HFFc6 (cell line): ENCODE measurements around the gene MYD88. TPM values are rescaled to one million over a fixed set of nuclear protein-coding genes. Genes with fewer than 3 reads are reported as not detected.

Experiments used
- DNase-seq: peaks from one replicate; pipeline ENCODE4 v3.0.0-alpha.2; 2018
- H3K27ac Mint-ChIP-seq: 2 replicates; pipeline ENCODE4 v1.8.0; 2020; ENCODE audit warnings: mild to moderate bottlenecking, mixed read lengths
- H3K27me3 Mint-ChIP-seq: 2 replicates; pipeline ENCODE4 v1.8.0; 2021; ENCODE audit warnings: mild to moderate bottlenecking, moderate library complexity, mixed read lengths; ENCODE audit not compliant: insufficient read depth
- H3K36me3 Mint-ChIP-seq: 2 replicates; pipeline ENCODE4 v1.8.0; 2021; ENCODE audit warnings: low read depth, mixed read lengths
- H3K4me1 Mint-ChIP-seq: 2 replicates; pipeline ENCODE4 v1.8.0; 2020; ENCODE audit warnings: low read depth, mixed read lengths
- H3K4me3 Mint-ChIP-seq: 2 replicates; pipeline ENCODE4 v1.8.0; 2020; ENCODE audit warnings: mild to moderate bottlenecking, moderate library complexity, mixed read lengths
- H3K9me3 Mint-ChIP-seq: 2 replicates; pipeline ENCODE4 v1.8.0; 2020; ENCODE audit warnings: mild to moderate bottlenecking, mixed read lengths
- total RNA-seq, 6 experiments: library from RNA; stranded (reverse); fragmentation: NEBNext Ultra II Directional; extraction: Animal tissue kit (Norgen Biotek cat#: 25700); gene quantifications; 2 replicates in 1 of 6; 3 replicates in 5 of 6; pipeline ENCODE4 v1.2.3, GENCODE V29; 2021
- TF ChIP-seq, protein P1 (sequence below): fragments of 200-600 bp; sonication (generic); IDR thresholded peaks from 2 replicates; pipeline ENCODE4 v1.5.0; 2021; ENCODE audit warnings: antibody characterized with exemption, mild to moderate bottlenecking

MYD88 gene
- total RNA-seq, 6 experiments from 2014 or later: 25.1 to 31.9 (median 28.4) TPM

DNA sequence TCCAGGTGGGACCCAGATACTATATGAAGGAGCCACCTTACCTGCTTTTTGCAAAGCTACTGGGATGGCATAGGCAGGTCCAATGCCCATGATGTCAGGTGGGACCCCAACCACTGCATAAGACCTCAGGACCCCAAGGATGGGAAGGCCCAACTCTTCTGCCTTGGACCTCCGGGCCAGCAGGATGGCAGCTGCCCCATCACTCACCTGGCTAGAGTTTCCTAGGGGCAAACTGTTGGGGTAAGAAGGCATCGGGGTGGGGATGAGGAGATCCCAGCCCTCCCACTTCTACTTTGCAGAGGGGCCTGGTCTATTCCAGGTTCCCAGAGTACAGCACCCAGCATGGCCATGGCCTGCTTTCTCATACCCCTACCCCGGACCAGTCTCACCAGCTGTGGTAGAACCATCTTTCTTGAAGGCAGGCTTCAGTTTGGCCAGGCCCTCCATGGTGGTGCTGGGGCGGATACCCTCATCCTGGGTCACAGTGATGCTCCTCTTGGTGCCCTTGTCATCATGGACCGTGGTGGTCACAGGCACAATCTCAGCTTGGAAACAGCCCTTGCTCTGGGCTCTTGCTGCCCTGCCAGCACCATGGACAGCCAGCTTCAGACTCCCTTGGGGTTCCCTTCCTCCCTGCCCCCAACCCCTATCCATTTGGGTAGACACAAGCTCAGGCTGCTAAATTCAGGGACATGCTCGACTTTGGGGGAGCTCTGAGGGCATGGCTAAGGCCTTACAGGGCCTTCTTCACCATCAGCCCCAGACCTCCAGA, 12.2 kb upstream of the MYD88 start:
- TF ChIP-seq, protein P1, sequence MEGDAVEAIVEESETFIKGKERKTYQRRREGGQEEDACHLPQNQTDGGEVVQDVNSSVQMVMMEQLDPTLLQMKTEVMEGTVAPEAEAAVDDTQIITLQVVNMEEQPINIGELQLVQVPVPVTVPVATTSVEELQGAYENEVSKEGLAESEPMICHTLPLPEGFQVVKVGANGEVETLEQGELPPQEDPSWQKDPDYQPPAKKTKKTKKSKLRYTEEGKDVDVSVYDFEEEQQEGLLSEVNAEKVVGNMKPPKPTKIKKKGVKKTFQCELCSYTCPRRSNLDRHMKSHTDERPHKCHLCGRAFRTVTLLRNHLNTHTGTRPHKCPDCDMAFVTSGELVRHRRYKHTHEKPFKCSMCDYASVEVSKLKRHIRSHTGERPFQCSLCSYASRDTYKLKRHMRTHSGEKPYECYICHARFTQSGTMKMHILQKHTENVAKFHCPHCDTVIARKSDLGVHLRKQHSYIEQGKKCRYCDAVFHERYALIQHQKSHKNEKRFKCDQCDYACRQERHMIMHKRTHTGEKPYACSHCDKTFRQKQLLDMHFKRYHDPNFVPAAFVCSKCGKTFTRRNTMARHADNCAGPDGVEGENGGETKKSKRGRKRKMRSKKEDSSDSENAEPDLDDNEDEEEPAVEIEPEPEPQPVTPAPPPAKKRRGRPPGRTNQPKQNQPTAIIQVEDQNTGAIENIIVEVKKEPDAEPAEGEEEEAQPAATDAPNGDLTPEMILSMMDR: no peak
- H3K9me3 Mint-ChIP-seq: no peaks in the 10 kb centered on the region
- H3K4me1 Mint-ChIP-seq: no peaks in the 10 kb centered on the region
- no peak overlapping the region for H3K4me3 Mint-ChIP-seq
- peaks cover 13% of the 10 kb centered on the region; the same call in 1 of the 2 replicates for H3K36me3 Mint-ChIP-seq
- no peak for DNase-seq
- no peaks in the 10 kb centered on the region; the same call in 1 of the 2 replicates for H3K27me3 Mint-ChIP-seq
- no peak overlapping the region for H3K27ac Mint-ChIP-seq

GRCh38 chr3:38127611-38128302, 10.7 kb upstream of the MYD88 start:
- H3K4me3 Mint-ChIP-seq: no peak overlapping the region
- no peak for DNase-seq
- peaks cover 13% of the 10 kb centered on the region; the same call in 1 of the 2 replicates for H3K36me3 Mint-ChIP-seq
- TF ChIP-seq, protein P1: no peak
- H3K9me3 Mint-ChIP-seq: no peaks in the 10 kb centered on the region
- H3K27me3 Mint-ChIP-seq: no peaks in the 10 kb centered on the region; the same call in 1 of the 2 replicates
- peaks cover under 1% of the 10 kb centered on the region; the same call in 1 of the 2 replicates for H3K4me1 Mint-ChIP-seq
- no peak overlapping the region for H3K27ac Mint-ChIP-seq

- H3K9me3 Mint-ChIP-seq: no peaks in the 10 kb centered on the region
- H3K36me3 Mint-ChIP-seq: peaks cover 9% of the 10 kb centered on the region; the same call in 1 of the 2 replicates
- TF ChIP-seq, protein P1: no peak
- peaks cover 5% of the 10 kb centered on the region; the same call in 1 of the 2 replicates for H3K4me1 Mint-ChIP-seq
- no peak overlapping the region for H3K4me3 Mint-ChIP-seq
- DNase-seq: no peak
- no peaks in the 10 kb centered on the region; the same call in 1 of the 2 replicates for H3K27me3 Mint-ChIP-seq
- H3K27ac Mint-ChIP-seq: no peak overlapping the region
Observed at GRCh38 chr3:38128303-38128655, 10.2 kb upstream of the MYD88 start.

- Mint-ChIP-seq H3K36me3 (peaks cover 9% of the 10 kb centered on the region; the same call in 1 of the 2 replicates), H3K4me1 (peaks cover 13% of the 10 kb centered on the region), H3K4me3 (no peak overlapping the region), H3K9me3 (no peaks in the 10 kb centered on the region), H3K27me3 (no peaks in the 10 kb centered on the region; the same call in 1 of the 2 replicates), H3K27ac (no peak overlapping the region)
- DNase-seq: no peak
- TF ChIP-seq, protein P1: no peak
Observed at GRCh38 chr3:38129058-38129457, 9.4 kb upstream of the MYD88 start.

DNA sequence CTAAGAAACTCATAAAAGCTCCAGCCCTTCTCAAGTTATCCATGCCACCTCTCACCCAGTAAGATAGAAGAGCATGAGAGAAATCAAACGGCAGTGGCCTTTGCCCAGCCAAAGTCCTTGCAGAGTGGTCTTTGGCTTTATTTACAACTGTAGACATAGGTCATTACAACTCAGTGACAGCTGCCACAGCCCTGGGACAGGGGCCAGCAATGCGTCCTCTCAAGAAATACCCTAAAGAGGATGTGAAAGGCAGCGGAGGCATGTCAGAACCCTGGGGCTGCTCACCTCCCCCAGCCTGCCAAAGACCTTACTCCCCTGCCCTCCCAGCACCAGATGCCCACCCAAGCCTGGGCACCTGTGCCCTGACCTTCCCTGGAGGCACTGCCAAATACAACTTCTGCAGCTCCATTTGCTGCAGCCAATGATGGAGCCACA, 7.8 kb upstream of the MYD88 start:
- H3K36me3 Mint-ChIP-seq: peaks cover 9% of the 10 kb centered on the region; the same call in 1 of the 2 replicates
- H3K4me3 Mint-ChIP-seq: no peak overlapping the region
- H3K9me3 Mint-ChIP-seq: no peaks in the 10 kb centered on the region
- no peak for DNase-seq
- H3K27ac Mint-ChIP-seq: no peak overlapping the region
- H3K27me3 Mint-ChIP-seq: no peaks in the 10 kb centered on the region; the same call in 1 of the 2 replicates
- H3K4me1 Mint-ChIP-seq: peaks cover 27% of the 10 kb centered on the region
- TF ChIP-seq, protein P1: no peak
